ENCODE measurements around the gene PPIL6.

Gene PPIL6

GRCh38 chr6:109351231-109352130 lies 88.9 kb downstream of the PPIL6 start:
- Mint-ChIP-seq H3K27ac (no peak overlapping the region), H3K9me3 (no peaks in the 10 kb centered on the region), H3K4me1 (peaks cover 21% of the 10 kb centered on the region), H3K36me3 (peaks cover 17% of the 10 kb centered on the region), H3K4me3 (no peak overlapping the region)
- ATAC-seq (no peak), DNase-seq (ENCODE audit: low spot score in 2 of 2) (no peak)

- ATAC-seq = no peak
- H3K27ac Mint-ChIP-seq = peak overlapping the region; percentile 50
- peaks cover 21% of the 10 kb centered on the region for H3K4me1 Mint-ChIP-seq
- H3K9me3 Mint-ChIP-seq = no peaks in the 10 kb centered on the region
- no peak overlapping the region for H3K4me3 Mint-ChIP-seq
- peaks cover 12% of the 10 kb centered on the region for H3K36me3 Mint-ChIP-seq
- DNase-seq (ENCODE audit: low spot score in 2 of 2) = no peak
Observed at GRCh38 chr6:109349419-109349987, 90.9 kb downstream of the PPIL6 start.

GRCh38 chr6:109348226-109348625 lies 92.2 kb downstream of the PPIL6 start:
- ATAC-seq (no peak), DNase-seq (ENCODE audit: low spot score in 2 of 2) (no peak)
- H3K36me3 Mint-ChIP-seq = peaks cover 2% of the 10 kb centered on the region
- H3K4me3 Mint-ChIP-seq = no peak overlapping the region
- peaks cover 21% of the 10 kb centered on the region for H3K4me1 Mint-ChIP-seq
- no peaks in the 10 kb centered on the region for H3K9me3 Mint-ChIP-seq
- no peak overlapping the region for H3K27ac Mint-ChIP-seq

- Mint-ChIP-seq H3K27ac (no peak overlapping the region), H3K9me3 (no peaks in the 10 kb centered on the region), H3K4me1 (peaks cover 21% of the 10 kb centered on the region), H3K36me3 (no peaks in the 10 kb centered on the region), H3K4me3 (no peak overlapping the region)
- DNase-seq (ENCODE audit: low spot score in 2 of 2) = no peak
- ATAC-seq = no peak
Observed at GRCh38 chr6:109347779-109348178, 92.6 kb downstream of the PPIL6 start.

- Mint-ChIP-seq H3K9me3 (no peaks in the 10 kb centered on the region), H3K4me1 (peaks cover 10% of the 10 kb centered on the region), H3K27ac (no peak overlapping the region), H3K36me3 (no peaks in the 10 kb centered on the region), H3K4me3 (no peak overlapping the region)
- no peak for DNase-seq (ENCODE audit: low spot score in 2 of 2)
- ATAC-seq = no peak
Observed at GRCh38 chr6:109345986-109346385, 94.4 kb downstream of the PPIL6 start.

- DNase-seq (ENCODE audit: low spot score in 2 of 2) = no peak
- H3K9me3 Mint-ChIP-seq = no peaks in the 10 kb centered on the region
- no peak overlapping the region for H3K27ac Mint-ChIP-seq
- no peaks in the 10 kb centered on the region for H3K4me1 Mint-ChIP-seq
- ATAC-seq = no peak
- H3K36me3 Mint-ChIP-seq = no peaks in the 10 kb centered on the region
- no peak overlapping the region for H3K4me3 Mint-ChIP-seq
Observed at GRCh38 chr6:109344226-109344625, 96.2 kb downstream of the PPIL6 start.

- H3K36me3 Mint-ChIP-seq = no peaks in the 10 kb centered on the region
- H3K9me3 Mint-ChIP-seq = no peaks in the 10 kb centered on the region
- DNase-seq (ENCODE audit: low spot score in 2 of 2) (no peak), ATAC-seq (no peak)
- H3K4me1 Mint-ChIP-seq = no peaks in the 10 kb centered on the region
- no peak overlapping the region for H3K4me3 Mint-ChIP-seq
- no peak overlapping the region for H3K27ac Mint-ChIP-seq
Observed at GRCh38 chr6:109343518-109343917, 96.9 kb downstream of the PPIL6 start.

GRCh38 chr6:109342911-109343310 lies 97.5 kb downstream of the PPIL6 start:
- DNase-seq (ENCODE audit: low spot score in 2 of 2) (no peak), ATAC-seq (no peak)
- H3K4me3 Mint-ChIP-seq = no peak overlapping the region
- H3K9me3 Mint-ChIP-seq = no peaks in the 10 kb centered on the region
- no peaks in the 10 kb centered on the region for H3K36me3 Mint-ChIP-seq
- H3K27ac Mint-ChIP-seq = no peak overlapping the region
- H3K4me1 Mint-ChIP-seq = no peaks in the 10 kb centered on the region

- no peaks in the 10 kb centered on the region for H3K36me3 Mint-ChIP-seq
- no peak overlapping the region for H3K4me3 Mint-ChIP-seq
- ATAC-seq (no peak), DNase-seq (ENCODE audit: low spot score in 2 of 2) (no peak)
- no peaks in the 10 kb centered on the region for H3K9me3 Mint-ChIP-seq
- no peak overlapping the region for H3K27ac Mint-ChIP-seq
- H3K4me1 Mint-ChIP-seq = no peaks in the 10 kb centered on the region
Observed at GRCh38 chr6:109342506-109342905, 97.9 kb downstream of the PPIL6 start.

GRCh38 chr6:109340811-109341210 lies 99.6 kb downstream of the PPIL6 start:
- H3K9me3 Mint-ChIP-seq = no peaks in the 10 kb centered on the region
- H3K27ac Mint-ChIP-seq = peak overlapping the region; percentile 74
- H3K4me1 Mint-ChIP-seq = no peaks in the 10 kb centered on the region

More at GRCh38 chr6:109340811-109341210, 99.6 kb downstream of the PPIL6 start:
- no peak overlapping the region for H3K4me3 Mint-ChIP-seq
- no peak for ATAC-seq
- no peaks in the 10 kb centered on the region for H3K36me3 Mint-ChIP-seq
- no peak for DNase-seq (ENCODE audit: low spot score in 2 of 2)

Measured in stimulated activated effector memory CD8-positive, alpha-beta T cell treated with anti-CD3 and anti-CD28 coated beads, Interleukin-12 subunit alpha, Interleukin-12 subunit beta, amount 100 ng/mL, for 72 hours (primary cell).